ENCODE measurements around the gene PANK1. TPM values are rescaled to one million over a fixed set of nuclear protein-coding genes. Genes with fewer than 3 reads are reported as not detected.

Gene PANK1
- total RNA-seq, 1 donor from 2014 or later, result 1.8 TPM

DNA sequence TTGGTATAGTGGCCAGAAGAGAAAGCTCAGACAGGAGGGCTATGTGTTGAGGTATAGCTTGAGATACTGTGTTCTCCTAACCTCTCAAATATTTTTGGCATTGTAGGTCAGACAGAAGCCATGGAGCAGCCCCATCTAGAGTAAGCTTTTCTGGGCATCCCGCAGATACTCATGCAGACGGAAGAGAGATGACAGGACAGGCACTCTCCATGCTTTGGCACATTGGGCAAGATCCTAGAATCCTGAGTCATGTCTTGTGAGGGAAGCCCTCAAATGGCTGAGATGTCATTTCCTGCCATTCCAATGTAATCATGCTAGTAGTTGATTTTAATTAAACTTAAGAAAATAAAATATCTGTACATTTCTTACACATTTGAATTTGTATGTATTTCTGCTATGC is 39.6 kb upstream of the PANK1 start:
- Mint-ChIP-seq H3K4me3 (no peak overlapping the region), H3K27me3 (peaks cover 2% of the 10 kb centered on the region), H3K36me3 (ENCODE audit: low read depth) (no peaks in the 10 kb centered on the region), H3K4me1 (peaks cover 5% of the 10 kb centered on the region), H3K27ac (no peak overlapping the region), H3K9me3 (no peaks in the 10 kb centered on the region)
- intact Hi-C loops (cut with micrococcal nuclease), result no loop called here
- TF ChIP-seq, protein P1, sequence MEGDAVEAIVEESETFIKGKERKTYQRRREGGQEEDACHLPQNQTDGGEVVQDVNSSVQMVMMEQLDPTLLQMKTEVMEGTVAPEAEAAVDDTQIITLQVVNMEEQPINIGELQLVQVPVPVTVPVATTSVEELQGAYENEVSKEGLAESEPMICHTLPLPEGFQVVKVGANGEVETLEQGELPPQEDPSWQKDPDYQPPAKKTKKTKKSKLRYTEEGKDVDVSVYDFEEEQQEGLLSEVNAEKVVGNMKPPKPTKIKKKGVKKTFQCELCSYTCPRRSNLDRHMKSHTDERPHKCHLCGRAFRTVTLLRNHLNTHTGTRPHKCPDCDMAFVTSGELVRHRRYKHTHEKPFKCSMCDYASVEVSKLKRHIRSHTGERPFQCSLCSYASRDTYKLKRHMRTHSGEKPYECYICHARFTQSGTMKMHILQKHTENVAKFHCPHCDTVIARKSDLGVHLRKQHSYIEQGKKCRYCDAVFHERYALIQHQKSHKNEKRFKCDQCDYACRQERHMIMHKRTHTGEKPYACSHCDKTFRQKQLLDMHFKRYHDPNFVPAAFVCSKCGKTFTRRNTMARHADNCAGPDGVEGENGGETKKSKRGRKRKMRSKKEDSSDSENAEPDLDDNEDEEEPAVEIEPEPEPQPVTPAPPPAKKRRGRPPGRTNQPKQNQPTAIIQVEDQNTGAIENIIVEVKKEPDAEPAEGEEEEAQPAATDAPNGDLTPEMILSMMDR (IDR thresholded peaks at IDR 0.05), result no peak
- ATAC-seq (ENCODE audit: low read depth) (no peak), DNase-seq (no peak)
- ChIA-PET CTCF (no interaction called here), POLR2A (interaction anchor here (2.1 kb wide), 1 partner anchor 17 kb away, joined by 7 read pairs; the partner anchor contains the start of gene KIF20B)

DNA sequence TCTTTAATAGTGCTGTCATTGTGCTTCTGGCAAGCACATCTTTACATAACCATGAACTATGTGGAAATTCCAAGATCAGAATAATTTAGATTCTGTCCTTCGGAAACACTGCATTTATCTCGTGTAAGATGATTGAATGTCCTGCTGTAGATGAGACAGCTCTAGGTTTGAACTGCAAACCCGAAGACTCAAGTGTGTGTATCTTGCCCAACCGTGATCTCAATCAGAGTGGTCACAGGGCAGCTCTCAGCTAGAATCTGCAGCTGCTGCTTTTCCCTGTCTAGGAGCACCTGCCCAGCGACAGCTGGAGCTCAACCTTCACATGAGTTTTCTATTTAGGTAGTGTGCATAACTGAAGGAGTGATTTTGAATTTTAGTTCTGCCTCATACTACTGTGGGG is 38.8 kb upstream of the PANK1 start:
- ChIA-PET CTCF (no interaction called here), POLR2A (interaction anchor here (0.6 to 2.1 kb wide), 2 partner anchors 18 to 51 kb away, joined by 4 to 7 read pairs; partner anchors contain the start of gene KIF20B)
- peaks cover 2% of the 10 kb centered on the region for H3K27me3 Mint-ChIP-seq
- ATAC-seq (ENCODE audit: low read depth) (no peak), DNase-seq (no peak)
- no peak overlapping the region for H3K27ac Mint-ChIP-seq
- no peaks in the 10 kb centered on the region for H3K36me3 Mint-ChIP-seq (ENCODE audit: low read depth)
- H3K9me3 Mint-ChIP-seq, result no peaks in the 10 kb centered on the region
- intact Hi-C loops (cut with micrococcal nuclease), result no loop called here
- no peak overlapping the region for H3K4me3 Mint-ChIP-seq
- TF ChIP-seq, protein P1 (IDR thresholded peaks at IDR 0.05), result no peak
- peaks cover 5% of the 10 kb centered on the region for H3K4me1 Mint-ChIP-seq

DNA sequence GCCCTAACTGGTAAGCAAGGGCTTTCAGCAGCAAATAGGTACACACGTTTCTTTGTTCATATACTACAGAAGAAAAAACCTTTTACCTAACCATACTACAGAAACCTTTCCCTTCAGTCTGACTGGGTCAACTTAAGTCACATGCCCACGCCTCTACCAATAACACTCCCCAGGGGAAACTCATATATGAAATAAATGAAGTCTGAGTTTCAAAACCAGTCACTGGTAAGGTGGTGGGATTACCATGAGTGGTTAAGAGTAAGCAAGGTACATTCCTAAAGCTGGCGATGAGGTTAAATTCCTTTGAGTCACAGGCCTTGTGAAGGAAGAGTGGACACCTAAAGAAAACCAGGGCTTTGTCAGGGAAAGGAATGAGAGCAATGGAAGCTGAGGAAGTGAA is 34.9 kb upstream of the PANK1 start:
- H3K9me3 Mint-ChIP-seq, result no peaks in the 10 kb centered on the region
- no peaks in the 10 kb centered on the region for H3K4me1 Mint-ChIP-seq
- H3K36me3 Mint-ChIP-seq (ENCODE audit: low read depth), result no peaks in the 10 kb centered on the region
- intact Hi-C loops (cut with micrococcal nuclease), result no loop called here
- H3K27me3 Mint-ChIP-seq, result peaks cover 2% of the 10 kb centered on the region
- ATAC-seq (ENCODE audit: low read depth) (no peak), DNase-seq (no peak)
- no peak overlapping the region for H3K27ac Mint-ChIP-seq
- ChIA-PET POLR2A (interaction anchor here (1.3 kb wide), 1 partner anchor 36 kb away, joined by 3 read pairs; no protein-coding TSS in a partner anchor), CTCF (no interaction called here)
- no peak overlapping the region for H3K4me3 Mint-ChIP-seq
- TF ChIP-seq, protein P1 (IDR thresholded peaks at IDR 0.05), result no peak

DNA sequence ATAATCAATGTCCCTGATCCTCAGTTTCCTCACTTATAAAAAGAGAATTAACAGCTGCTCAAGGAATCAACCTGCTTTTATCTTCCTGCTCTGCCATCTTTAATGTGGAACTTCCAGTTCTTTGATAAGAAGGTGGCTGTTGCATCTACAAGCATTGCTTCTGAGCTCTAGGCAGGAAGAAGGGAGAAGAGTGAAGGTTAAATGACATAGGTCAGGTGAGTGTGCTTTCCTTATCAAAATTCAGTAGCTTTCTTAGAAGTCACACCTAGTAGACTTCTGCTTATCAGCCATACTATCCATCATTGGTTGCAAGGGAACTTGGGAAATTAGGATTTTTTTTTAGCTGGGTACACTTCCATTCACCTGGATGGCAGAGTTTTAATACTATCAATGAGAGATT is 32.3 kb upstream of the PANK1 start:
- Mint-ChIP-seq H3K36me3 (ENCODE audit: low read depth) (no peaks in the 10 kb centered on the region), H3K9me3 (no peaks in the 10 kb centered on the region), H3K4me1 (peaks cover 12% of the 10 kb centered on the region), H3K27ac (no peak overlapping the region), H3K27me3 (no peaks in the 10 kb centered on the region), H3K4me3 (no peak overlapping the region)
- ChIA-PET POLR2A (interaction anchor here (0.6 to 1.0 kb wide), 2 partner anchors 24 to 431 kb away, joined by 3 to 4 read pairs; partner anchors contain the start of gene KIF20B), CTCF (no interaction called here)
- intact Hi-C loops (cut with micrococcal nuclease), result no loop called here
- no peak for ATAC-seq (ENCODE audit: low read depth)
- TF ChIP-seq, protein P1 (IDR thresholded peaks at IDR 0.05), result no peak
- DNase-seq, result no peak

DNA sequence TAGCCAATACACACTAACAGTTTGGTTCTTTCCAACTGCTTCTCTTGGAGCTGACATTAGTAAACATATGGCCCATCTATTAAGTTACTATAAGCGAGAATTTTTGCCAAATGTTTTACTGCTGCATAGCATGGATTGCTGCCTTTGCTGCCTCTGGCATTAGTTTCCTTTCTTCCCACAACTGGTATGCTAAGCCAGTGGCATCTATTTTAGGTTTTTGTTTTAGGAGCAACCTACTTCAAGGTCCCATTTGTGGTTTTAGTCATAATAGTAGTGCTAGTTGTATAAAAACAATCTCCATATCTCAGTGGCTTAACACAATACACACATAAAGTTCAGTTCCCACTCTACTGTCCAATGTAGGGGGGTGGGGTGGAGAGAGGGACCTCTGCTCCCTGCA is 25.9 kb upstream of the PANK1 start:
- ATAC-seq (ENCODE audit: low read depth), result no peak
- intact Hi-C loops (cut with micrococcal nuclease), result no loop called here
- POLR2A ChIA-PET, result interaction anchor here (0.6 kb wide), 1 partner anchor 16 kb away, joined by 3 read pairs; no protein-coding TSS in a partner anchor
- Mint-ChIP-seq H3K4me1 (peaks cover 12% of the 10 kb centered on the region), H3K9me3 (no peaks in the 10 kb centered on the region), H3K27me3 (no peaks in the 10 kb centered on the region), H3K36me3 (ENCODE audit: low read depth) (no peaks in the 10 kb centered on the region), H3K27ac (no peak overlapping the region), H3K4me3 (no peak overlapping the region)
- TF ChIP-seq, protein P1 (IDR thresholded peaks at IDR 0.05), result no peak
- DNase-seq, result no peak
- CTCF ChIA-PET, result no interaction called here
